Left kidney (tissue), 2 donors: Measurements from ENCODE around the gene XNDC1N. TPM values are rescaled to one million over a fixed set of nuclear protein-coding genes. Genes with fewer than 3 reads are reported as not detected.
"Not testable (repeated sequence)": the region's sequence is repeated elsewhere in the genome, so short reads cannot be mapped to it uniquely, and the experiment has no call there.

Experiments used
- DNase-seq: peaks from one replicate; pipeline ENCODE4 v3.0.0-alpha.2; 2013
- polyA plus RNA-seq: library from polyadenylated mRNA; unstranded; fragments of 120-200 nt; gene quantifications from one replicate; pipeline ENCODE4 v1.2.1, GENCODE V29; 2013; ENCODE audit not compliant: insufficient read length

The XNDC1N gene
- polyA plus RNA-seq, 1 donor, result 10.4 TPM

DNA sequence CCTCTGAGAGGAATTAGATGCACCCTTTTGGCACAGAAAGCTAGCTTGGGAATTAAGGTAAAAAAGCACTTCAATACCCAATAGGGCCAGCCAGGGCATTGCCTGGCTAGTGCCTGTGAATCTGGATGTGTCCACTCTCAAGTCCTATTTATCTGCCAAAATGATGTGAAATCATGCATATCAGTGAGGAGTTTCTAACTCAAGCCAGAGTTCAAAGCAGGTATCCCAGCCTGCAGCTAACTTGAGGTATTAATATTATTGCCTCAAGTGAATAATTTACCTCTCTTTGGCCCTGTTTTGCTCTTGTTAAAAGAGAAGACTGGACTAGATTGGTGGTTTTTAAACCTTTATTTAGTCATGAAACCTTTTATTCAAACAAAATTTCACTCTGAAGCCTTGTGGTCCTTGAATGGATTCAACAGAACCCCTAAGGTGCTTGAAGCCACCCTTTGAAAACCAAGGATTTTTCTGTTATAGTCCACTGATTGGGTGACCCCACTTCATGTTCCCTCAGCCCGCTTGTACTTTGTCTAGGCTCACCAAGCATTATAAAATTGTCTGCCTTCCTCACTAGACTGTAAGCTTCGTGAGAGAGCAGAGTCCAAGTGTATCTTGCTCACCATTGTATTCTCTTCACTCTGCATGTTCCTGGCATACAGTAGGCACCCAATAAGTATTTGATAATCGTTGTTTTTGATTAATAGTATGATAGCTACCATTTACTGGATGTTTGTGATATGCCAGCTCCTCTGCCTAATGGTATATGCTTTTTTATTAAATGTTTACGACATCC lies 4.9 kb upstream of the XNDC1N start:
- no peak for DNase-seq

DNA sequence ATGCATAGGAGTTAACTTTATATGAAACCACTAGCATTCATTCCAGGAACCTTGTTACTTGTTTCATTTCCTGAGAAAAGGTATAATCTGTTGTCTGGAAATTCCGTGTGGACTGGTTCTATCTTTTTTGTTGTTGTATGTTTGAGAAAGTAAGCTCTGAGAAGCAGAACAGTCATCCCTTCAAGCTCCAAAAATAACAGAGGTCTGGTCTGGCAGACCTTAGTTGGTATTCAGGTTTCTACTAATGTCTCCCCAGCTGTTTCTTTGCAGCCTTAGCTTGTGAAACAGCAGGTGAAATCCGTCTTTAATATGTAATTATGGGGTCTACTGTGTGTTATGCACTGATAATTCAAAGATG lies 2.8 kb upstream of the XNDC1N start:
- DNase-seq, result no peak

DNA sequence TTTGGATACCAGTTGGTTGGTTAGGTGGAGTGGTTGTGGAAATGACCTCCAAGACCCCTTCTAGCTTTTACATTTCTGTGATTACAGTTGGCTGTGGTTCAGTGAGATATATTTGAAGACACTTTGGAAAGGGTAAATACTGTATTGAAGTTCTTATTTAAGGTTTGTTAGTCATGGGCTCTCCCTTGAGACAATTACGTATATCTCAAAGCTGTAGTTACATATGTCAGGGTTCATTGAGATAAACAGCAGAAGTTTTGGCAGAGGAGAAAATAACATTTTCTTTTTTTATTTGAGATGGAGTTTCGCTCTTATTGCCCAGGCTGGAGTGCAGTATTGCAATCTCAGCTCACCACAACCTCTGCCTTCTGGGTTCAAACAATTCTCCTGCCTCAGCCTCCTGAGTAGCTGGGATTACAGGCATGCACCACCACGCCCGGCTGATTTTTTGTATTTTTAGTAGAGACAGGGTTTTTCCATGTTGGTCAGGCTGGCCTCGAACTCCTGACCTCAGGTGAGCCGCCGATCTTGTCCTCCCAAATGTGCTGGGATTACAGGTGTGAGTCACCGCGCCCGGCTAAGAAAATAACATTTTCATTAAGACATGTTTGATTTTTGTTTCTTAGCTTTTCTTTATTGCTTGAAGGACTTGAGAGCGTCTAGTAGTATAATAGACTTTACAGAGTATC lies 2.3 kb upstream of the XNDC1N start:
- no peak for DNase-seq

DNA sequence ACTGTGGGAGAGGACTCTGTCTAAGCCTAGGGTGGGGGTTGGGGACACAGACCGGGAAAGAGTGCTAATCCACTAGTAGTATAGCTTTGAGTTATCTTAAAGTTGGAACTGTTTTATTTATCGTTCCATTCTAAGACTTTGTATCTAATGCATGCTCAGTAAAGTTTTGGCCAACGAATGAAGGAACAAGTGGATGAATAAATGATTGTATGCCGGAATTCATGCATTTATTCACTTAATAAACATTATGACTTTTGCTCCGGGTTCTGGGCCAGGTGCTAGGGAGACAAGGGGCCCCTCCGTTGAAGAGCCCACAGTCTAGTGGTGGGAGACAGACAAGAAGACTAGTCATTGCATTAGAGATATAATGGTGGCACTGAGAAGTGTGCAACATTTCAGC lies 1.1 kb upstream of the XNDC1N start:
- no peak for DNase-seq

DNA sequence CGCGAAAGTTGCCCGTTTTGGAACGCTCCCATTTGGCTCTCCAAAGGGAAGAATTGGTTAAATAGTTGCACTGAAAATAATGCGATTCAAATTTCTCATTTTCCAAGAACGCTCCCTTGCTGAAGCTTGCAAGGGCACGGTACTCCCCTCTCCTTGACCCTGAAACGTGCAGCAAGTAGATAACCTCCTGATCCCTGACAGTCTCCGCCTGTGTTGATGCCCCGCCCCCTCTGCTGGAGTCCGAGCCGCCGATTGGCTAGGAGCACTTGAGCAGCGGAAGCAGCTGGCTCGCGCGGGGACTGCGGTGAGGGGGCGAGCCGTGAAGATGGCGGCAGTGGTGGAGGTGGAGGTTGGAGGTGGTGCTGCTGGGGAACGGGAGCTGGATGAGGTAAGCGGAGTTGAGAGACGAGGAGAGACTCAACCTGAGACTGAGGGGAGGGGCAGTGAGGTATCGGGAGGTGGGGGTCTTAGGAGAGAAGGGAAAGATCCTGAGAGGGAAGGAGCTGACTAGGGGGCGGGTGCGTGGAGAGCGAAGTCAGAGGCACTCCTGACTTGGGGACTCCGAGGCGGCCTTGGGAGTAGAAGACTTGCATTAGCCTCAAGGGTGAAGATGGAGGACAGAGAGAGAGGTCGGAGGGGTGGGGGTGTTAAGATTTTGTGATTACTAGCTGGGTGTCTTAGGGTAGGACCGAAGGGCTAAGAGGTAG lies 496 bp upstream of the XNDC1N start, which contains the start of gene RNF121:
TSS of gene RNF121 (plus strand) at position 310 of the 707 bp plus-strand sequence. CDS start at position 326, 16 bp downstream.
- peak; percentile 96 for DNase-seq

DNA sequence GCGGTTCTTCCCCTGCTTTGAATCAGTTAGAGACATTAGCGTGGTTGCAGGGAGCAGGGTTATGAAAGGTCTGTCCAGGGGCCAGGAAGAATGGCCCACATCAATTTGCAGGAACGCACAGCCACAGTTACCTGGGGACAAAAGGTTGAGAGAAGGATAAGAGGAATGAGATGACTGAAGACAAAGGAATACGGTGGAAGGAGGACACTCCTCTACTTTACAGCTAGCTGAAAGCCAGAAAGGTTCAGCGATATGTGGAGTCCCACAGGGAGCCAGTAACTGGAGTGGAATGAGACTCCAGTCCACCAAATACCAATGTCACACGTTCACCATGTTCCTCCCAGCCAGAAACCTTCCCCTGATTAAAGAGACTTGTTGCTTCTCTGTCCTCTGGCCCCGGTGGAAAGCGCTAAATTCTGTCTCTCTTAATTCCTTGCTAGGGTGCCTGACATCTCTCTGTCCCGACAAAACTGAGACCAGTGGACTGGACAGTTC lies 10.7 kb downstream of the XNDC1N start:
- DNase-seq, result no peak

DNA sequence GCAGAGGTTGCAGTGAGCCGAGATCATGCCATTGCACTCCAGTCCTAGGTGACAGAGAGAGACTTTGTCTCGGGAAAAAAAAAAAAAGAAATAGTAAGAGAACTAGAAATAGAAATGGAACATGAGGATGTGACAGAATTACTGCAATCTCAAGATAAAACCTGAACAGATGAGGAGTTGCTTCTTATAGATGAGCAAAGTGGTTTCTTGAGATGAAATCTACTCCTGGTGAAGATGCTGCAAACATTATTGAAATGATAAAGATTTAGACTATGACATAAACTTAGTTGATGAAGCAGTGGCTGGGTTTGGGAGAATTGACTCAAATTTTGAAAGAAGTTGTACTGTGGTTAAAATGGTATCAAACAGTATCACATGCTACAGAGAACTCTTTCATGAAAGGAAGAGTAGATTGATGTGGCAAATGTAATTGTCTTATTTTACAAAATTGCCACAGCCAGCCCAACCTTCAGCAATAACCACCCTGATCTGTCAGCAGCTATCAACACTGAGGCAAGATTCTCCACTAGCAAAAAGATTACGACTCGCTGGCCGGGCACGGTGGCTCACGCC lies 13.7 kb downstream of the XNDC1N start:
- no peak for DNase-seq

DNA sequence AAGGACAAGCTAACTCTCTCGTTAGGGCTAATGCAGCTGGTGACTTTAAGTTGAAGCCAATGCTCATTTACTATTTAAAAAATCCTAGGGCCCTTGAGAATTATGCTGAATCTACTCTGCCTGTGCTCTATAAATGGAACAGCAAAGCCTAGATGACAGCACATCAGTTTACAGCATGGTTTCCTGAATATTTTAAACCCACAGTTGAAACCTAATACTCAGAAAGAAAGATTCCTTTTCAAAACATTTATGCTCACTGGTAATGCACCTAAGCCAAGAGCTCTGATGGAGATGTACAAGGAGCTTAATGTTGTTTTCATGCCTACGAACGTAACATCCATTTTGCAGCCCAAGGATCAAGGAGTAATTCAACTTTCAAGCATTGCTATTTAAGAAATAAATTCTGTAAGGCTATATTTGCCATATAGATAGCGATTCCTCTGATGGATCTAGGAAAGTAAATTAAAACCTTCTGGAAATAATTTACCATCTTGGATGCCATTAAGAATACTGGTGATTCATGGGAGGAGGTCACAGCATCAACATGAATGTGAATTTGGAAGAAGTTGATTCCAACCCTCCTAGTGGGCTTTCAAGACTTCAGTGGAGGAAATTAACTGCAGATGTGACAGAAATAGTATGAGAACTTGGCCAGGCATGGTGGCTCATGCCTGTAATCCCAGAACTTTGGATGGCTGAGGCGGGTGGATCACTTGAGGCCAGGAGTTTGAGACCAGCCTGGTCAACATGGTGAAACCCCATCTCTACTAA lies 14.5 kb downstream of the XNDC1N start:
- DNase-seq, result no peak

DNA sequence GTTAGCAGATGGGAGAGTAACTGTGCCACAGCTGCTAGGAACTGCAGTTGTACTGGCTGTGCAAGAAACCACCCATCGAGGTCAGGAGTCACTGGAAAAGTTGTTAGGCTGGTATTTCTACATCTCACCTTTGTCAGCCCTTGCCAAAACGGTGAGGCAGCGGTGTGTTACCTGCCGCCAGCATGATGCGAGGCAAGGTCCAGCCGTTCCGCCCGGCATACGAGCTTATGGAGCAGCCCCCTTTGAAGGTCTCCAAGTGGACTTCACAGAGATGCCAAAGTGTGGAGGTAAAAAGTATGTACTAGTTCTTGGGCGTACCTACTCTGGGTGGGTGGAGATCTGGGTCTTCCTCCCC lies 16.4 kb downstream of the XNDC1N start:
- not testable (repeated sequence) for DNase-seq

DNA sequence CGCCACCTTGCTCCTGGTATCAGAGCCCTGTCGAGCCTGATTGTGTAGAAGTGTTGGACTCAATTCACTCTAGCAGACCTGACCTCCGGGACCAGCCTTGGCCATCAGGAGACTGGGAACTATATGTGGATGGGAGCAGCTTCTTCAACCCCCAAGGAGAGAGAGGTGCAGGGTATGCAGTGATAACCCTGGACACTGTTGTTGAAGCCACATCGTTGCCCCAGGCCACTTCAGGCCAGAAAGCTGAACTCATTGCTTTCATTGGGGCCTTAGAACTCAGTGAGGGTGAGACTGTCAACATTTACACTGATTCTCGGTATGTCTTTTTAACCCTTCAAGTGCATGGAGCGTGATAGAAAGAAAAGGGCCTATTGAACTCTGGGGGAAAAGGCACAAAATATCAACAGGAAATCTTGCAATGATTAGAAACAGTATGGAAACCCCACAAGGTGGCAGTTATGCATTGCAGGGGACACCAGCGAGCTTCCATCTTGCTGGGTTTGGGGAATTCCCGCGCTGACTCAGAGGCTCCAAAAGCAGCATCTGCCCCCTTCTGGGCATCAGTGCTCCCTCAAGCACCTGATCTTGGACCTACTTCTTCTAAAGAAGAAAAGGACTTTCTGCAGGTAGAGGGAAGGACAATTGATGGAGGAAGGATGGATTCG lies 16.9 kb downstream of the XNDC1N start:
- DNase-seq, result not testable (repeated sequence)

DNA sequence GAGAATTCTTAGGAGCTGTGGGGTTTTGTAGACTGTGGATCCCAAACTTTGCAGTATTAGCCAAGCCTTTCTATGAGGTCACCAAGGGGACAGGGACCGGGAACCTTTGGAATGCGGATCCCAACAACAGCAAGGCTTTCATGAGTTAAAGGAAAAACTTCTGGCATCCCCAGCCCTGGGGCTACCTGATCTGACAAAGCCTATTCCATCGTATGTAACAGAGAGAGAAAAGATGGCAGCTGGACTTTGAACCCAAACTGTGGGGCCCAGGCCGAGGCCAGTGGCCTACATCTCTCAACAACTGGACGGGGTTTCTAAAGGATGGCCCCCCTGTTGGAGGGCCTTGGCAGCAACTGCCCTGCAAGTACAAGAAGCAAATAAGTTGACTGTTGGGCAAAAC lies 17.6 kb downstream of the XNDC1N start:
- not testable (repeated sequence) for DNase-seq

DNA sequence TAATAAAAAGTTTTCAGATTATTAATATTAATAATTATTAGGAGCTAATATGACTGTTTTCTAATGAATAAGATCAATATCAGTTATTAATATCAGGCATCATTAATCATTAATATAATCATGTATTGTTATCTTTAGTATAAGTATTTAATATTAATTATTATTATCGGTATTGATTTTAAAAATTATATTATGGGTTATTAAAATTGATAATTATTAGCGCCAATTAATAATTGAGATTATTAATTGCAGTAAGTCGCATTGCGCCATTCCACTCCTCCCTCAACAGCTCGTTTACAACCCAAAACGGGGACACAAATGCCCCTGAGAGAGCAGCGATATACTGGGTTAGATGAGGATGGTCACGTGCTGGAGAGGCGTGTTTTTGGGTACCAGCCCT lies 20.2 kb downstream of the XNDC1N start:
- no peak for DNase-seq

DNA sequence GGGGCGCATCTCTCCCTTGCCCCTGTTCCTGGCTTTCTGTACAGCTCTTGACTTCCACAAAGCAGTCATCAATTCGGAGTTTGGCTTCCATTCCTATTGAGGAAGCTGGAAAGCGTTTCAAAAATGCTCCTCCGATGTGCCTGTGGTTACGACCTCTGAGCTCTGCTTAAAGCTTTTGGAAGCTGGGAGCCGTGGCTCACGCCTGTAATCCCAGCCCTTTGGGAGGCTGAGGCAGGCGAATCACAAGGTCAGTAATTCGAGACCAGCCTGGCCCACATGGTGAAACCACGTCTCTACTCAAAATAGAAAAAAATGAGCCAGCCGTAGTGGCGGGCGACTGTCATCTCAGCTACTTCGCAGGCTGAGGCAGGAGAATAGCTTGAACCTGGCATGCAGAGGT lies 27.3 kb downstream of the XNDC1N start:
- not testable (repeated sequence) for DNase-seq

DNA sequence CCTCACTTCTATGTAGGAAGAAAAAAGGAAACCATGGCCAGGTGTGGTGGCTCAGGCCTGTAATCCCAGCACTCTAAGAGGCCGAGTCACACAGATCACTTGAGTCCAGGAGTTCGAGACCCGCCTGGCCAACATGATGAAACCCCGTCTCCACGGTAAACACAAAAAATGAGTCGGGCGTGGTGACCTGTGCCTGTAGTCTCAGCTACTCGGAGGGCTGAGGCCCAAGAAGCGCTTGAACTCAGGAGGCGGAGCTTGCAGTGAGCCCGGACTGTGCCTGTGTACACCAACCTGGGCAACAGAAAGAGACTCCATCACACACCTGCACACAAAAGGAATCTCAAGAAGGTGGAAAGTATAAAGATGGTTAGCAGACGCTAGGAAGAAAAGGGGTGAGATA lies 32.4 kb downstream of the XNDC1N start:
- DNase-seq, result no peak

DNA sequence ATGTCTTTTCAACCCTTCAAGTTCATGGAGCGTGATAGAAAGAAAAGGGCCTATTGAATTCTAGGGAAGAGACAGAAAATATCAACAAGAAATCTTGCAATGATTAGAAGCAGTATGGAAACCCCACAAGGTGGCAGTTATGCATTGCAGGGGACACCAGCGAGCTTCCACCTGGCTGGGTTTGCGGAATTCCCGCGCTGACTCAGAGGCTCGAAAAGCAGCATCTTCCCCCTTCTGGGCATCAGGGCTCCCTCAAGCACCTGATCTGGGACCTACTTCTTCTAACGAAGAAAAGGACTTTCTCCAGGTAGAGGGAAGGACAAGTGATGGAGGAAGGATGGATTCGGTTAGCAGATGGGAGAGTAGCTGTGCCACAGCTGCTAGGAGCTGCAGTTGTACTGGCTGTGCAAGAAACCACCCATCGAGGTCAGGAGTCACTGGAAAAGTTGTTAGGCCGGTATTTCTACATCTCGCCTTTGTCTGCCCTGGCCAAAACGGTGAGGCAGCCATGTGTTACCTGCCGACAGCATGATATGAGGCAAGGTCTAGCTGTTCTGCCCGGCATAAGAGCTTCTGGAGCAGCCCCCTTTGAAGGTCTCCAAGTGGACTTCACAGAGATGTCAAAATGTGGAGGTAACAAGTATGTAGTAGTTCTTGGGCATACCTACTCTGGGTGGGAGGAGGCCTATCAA lies 39.1 kb downstream of the XNDC1N start:
- not testable (repeated sequence) for DNase-seq

DNA sequence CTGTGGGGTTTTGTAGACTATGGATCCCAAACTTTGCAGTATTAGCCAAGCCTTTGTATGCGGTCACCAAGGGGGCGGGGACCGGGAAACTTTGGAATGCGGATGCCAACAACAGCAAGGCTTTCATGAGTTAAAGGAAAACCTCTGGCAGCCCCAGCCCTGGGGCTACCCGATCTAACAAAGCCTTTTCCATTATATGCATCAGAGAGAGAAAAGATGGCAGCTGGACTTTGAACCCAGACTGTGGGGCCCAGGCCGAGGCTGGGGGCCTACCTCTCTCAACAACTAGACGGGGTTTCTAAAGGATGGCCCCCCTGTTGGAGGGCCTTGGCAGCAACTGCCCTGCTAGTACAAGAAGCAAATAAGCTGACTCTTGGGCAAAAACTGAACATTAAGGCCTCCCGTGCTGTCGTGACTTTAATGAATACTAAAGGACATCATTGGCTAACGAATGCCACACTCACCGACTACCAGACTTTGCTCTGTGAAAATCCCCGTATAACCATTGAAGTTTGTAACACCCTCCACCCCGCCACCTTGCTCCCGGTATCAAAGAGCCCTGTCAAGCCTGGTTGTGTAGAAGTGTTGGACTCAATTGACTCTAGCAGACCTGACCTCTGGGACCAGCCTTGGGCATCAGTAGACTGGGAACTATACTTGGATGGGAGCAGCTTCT lies 39.9 kb downstream of the XNDC1N start:
- DNase-seq, result peak; percentile 2

DNA sequence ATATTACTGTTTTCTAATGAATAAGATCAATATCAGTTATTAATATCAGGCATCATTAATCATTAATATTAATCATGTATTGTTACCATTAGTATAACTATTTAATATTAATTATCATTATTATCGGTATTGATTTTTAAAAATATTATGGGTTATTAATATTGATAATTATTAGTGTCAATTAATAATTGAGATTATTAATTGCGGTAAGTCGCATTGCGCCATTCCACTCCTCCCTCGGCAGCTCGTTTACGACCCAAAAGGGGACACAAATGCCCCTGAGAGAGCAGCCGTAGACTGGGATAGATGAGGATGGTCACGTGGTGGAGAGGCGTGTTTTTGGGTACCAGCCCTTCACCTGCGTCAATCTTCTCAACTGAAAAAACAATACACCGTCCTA lies 42.6 kb downstream of the XNDC1N start:
- DNase-seq, result not testable (repeated sequence)
